HPDE6-E6E7 (cell line): ENCODE data around the gene FGFRL1.

Experiments used
- DNase-seq: peaks from one replicate; pipeline ENCODE4 v3.0.0; 2011; ENCODE audit warnings: missing footprints; ENCODE audit errors: extremely low spot score

The FGFRL1 gene, protein sequence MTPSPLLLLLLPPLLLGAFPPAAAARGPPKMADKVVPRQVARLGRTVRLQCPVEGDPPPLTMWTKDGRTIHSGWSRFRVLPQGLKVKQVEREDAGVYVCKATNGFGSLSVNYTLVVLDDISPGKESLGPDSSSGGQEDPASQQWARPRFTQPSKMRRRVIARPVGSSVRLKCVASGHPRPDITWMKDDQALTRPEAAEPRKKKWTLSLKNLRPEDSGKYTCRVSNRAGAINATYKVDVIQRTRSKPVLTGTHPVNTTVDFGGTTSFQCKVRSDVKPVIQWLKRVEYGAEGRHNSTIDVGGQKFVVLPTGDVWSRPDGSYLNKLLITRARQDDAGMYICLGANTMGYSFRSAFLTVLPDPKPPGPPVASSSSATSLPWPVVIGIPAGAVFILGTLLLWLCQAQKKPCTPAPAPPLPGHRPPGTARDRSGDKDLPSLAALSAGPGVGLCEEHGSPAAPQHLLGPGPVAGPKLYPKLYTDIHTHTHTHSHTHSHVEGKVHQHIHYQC

DNA sequence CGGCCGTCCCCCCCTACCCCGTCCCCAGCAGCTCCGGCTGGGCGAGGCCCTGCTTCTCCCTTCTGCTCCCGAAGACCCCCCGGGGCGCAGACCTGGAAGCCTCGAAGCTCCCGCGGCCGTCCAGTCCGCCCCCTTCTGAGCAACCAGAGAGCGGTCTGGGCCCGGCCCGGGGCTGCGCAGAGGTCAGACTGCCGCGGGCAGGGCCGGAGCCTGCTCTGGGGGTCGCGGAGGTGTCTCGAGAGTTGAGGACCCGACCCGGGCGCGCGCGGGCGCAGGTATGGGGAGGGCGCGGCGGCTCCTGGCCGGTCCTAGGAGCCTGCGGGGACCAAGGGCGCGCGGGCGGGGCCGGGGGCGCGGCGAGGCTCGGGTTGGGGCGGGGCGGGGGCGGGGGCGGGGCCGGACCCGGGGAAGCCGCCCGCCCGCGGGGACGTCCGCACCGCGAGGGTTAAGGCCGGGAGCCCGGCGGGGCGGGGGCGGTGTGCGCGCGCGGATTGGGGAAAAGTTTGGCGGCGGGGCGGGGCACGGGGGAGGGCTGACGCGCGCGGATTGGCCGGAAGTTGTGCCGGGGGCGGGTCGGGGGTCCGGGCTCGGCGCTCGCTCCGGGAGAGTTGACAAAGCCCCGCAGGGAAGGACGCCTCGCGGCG is at the start of gene FGFRL1:
Gene FGFRL1 (plus strand): TSS at position 605 of the 644 bp plus-strand sequence. CDS start 860 bp downstream, outside the sequence.
- DNase-seq = peak; percentile 83

DNA sequence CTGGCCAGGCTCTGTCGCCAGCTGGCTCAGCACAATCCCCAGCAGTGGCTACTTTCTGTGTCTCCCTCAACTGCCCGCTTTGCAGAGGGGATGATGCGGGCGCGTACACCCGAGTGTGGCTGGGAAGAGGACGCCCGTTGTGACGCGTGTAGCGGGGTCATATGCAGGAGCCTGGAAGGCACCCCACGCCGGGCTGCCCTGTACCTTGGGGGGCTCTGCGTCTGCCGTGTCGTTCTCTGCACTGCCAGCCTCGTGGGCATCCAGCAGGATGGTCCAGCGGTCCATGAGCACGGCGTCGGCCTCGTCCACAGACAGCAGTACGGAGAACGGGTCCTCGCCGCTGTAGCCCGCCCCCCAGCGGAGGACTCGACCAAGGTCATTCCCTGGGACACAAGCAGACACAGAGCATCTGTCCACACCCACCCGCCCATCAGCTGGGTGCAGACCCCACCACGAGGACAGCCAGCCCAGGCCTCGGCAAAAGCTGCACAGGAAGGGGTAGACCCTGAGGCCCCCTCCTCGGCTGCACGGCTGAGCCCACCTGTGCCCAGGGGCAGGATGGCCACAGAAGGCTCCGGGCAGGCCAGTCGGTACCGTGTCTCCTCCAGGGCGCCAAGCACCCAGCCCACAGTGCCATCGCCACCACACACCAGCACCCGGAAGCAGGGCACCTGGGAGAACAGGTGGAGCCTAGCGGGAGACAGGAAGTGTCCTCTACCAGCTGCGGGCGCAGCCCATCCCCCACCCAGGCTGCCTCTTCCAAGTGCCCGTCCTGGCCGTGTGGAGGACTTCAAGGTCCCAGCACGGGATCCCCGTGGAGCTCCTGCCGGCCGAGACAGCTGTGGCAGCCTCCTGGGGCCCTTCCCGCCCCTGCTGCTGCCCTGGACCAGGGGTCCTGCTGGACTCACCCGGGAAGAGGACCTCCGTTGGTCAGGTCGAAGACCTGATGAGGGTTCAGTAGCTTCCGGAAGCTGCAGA is 48.9 kb upstream of the FGFRL1 start:
- DNase-seq = no peak

GRCh38 chr4:963276-964225 is 47.9 kb upstream of the FGFRL1 start:
- no peak for DNase-seq

DNA sequence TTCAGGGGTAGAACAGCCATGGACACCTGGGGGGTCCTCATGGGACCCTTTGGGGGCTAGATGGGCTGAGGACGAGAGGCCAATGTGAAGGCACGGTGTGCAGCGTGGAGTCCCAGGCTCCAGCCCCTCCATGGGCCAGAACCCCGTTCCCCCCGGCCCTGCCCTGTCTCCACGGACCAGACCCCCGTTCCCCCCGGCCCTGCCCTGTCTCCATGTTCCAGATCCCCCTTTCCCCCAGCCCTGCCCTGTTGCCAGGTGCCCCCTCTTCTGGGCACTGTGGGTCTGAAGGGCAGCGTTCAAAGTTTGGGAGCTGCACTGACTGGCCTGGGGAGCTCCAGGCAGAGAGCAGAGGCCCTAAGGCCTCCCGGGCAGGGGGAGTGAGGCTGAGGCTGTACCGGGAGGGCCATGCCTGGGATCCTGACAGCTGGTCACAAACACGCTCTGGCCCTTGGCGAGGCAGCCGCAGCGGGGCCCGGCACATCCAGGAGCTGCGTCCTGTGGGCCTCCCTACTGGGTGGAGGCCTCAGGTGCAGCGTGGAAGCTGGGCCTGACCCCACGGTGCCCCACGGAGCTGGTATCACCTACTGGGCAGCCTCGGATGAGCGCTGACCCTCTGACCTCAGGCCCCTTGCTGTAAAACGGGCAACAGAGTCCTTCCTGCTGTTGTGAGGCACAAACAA is 46.9 kb upstream of the FGFRL1 start:
- no peak for DNase-seq

DNA sequence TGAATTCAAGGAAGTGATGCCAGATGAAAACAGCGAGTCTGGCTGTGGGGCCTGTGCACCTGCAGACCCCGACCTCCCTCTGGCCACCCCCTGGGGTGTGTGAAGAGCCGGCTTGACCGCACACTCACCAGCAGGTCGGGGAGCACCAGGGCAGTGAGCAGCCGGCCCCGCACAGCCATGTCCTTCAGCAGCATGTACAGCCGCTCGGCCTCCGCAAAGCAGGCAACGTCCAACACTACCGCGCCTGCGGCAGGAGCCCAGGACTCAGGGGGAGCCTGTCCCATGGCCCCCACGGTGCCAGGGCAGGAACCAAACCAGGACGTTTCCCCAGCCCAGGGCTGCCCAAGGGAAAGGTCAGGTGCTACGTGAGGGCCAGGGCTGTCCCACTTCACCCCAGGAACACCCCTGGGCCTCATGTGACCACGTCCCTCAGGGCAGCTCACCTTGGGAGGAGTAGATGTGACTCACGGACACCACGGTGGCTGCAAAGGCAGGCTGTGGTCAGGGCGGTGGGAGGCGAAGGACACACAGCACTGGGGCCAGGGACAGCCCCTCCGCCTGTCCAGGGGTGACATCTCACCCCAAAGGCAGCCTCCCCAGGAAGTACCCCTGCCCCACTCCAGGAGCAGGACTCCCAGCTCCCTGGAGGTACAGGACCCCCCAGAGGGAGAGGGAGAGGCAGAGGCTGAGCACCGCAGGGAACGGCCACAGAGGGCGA is 46.2 kb upstream of the FGFRL1 start:
- no peak for DNase-seq

GRCh38 chr4:965766-966134 is 45.7 kb upstream of the FGFRL1 start:
- DNase-seq = no peak

DNA sequence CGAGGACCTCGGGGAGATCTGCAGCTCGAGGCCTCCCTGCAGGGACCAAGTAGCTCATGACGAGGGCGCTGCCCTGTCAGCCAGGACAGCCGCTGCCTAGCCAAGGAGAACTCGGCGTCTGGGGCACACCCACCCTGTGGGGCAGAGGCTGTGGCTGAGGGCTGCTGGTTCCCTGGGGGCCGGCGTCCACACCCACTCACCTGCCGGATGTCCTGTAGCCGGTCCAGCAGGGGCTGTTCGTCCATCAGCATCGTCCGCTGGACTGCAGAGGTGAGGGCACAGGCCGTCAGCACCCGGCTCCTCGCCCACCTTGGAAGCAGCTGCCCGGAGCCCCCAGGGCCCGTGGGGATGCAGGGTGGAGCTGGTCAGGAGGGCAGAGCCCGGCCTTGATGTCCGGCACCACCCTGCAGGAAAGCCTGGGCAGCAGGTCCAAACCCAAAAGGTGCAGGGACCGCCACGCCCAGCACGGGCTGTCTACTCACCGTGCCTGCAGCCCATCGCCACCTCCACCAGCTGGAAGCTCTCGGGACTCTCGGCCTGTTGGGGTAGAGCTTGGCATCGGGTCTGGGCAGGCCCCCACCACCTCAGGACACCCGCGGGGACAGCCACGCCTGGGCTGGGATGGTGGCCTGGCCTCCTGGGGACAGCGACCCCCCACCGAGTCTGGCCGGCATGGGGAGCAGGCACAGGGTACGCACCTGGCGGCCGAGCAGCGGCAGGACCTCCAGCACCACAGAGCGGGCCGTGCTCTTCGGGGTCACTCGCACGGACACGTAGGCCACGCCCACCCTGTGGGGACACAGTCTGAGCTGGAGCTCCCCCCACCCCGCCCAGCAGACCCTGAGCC is 44.9 kb upstream of the FGFRL1 start:
- DNase-seq = no peak

DNA sequence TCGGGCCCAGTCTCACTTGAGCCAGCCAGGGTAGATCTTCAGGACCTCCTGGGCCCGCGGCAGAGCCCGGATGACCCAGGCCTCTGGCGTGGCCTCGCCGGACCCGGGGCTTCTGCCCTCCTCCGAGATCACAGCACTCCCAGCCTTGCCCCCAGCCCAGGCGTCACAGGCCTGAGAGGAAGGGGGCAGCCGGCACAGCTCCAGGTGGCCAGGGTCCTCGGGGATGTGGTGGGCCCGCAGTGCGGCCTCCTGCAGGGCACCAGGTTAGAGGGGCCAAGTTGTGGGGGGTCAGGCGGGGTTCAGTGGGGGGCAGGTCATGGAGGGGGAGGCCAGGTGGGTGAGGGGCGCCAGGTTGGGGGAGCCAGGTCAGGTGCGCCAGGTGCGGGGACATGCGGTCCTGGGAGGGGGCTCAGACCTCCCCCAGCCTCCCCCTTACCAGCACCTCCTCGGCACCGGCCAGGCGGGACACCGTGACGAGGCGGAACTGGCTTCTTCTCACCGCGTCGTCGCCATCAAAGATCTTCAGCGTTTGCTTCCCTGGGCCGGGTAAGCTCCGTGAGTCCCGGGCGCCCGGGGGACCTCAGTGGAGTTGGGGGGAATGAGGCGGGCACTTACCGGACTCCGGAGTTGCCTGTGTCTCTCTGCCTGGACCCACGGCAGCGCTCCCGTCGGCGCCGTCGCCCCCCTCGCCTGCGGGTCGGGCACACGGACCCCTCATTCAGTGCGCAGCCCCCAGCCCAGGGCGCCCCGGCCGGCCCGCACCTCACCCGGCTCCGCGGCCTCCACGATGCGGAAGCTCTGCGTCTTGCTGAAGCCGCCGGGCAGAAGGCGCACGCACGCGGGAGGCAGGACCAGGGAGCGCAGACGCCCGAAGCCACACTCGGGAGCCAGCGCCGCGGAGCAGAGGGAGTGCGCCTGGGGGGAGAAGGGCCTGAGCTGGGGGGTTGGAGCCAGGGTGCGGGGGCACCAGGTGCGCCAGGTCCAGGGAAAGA is 44.0 kb upstream of the FGFRL1 start:
- no peak for DNase-seq

GRCh38 chr4:968221-968620 is 43.2 kb upstream of the FGFRL1 start:
- DNase-seq = no peak

- DNase-seq = no peak
These were observed 42.6 kb upstream of the FGFRL1 start for GRCh38 chr4:968621-969394.

DNA sequence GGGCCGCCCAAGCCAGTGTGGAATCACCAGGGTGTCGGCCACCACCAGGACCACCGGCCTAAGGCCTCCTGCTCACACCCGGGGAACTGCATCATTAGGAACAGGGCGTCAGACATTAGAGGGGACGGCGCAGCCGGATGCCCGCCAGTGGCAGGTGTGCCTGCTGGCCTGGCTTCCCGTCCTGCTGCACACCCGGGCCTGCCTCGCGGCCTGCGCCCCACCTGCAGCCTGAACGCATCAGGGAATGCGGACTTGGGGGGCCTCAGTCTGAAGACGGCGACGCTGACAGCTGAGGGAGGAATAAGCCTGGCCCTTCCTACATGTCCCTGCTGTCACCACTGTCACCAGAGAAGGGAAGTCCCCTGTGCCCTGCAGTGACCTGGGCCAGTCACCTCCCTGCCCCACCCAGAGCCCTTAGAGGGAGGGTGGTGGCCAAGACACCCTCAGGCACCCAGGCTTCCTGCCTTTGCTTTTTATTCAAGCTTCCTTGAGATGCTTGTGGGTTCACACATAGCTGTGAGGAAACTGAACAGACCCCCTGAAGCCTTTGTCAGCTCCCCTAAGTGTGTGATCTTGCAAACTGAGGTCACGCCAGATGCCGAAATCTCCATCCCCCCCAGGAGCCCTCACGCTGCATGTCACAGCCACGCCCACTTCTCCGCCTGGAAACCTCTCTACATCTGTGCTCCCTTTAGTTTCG is 41.2 kb upstream of the FGFRL1 start:
- no peak for DNase-seq

- DNase-seq = no peak
These were observed 40.4 kb upstream of the FGFRL1 start for GRCh38 chr4:970854-971520.

DNA sequence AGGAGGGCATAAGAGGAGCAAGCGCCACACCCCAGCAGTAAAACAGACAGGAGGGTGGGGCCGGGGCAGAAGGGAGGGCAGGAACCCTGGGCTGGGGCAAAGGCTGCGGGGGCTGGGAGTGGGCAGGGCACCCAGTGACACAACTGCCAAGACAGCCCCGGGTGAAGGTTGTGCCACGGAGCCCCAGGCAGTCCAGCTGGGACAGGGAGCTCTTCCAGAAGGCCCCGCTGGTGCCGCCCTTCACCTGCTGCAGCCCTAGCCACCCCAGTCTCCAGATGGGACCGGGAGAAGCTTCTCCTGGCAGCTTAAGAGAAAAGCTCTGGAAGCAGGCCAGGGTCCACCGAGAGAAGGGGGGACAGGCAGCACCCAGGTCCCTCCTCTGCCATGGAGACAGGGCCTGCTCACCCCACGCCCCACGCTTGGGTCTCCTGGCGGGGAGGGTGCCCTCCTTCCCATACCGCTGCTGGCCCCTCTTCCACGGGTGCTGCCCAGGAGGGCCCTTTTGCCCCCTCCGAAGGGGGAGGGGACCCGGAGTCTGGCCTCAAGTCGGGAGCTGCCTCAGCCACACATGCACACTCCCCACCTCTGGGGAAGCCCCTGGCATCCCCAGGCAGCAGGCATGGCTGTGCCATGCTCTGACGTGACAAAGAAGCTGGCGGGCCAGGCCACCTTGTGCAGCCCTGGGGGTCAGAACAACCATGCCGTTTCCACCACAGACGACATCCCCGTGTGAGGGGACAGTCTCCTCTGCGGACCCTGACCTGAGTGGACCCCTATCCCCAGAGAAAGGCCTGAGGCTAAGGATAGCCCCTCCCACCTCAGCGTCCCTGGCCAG is 39.5 kb upstream of the FGFRL1 start:
- DNase-seq = no peak

- no peak for DNase-seq
These were observed 38.6 kb upstream of the FGFRL1 start for GRCh38 chr4:972651-973424.
